Trophoblast cell (in vitro differentiated cells and primary cell): Measurements from ENCODE around the gene SFTA2.

Experiments used
- DNase-seq, 2 donors: peaks; one replicate each; pipeline ENCODE4 v3.0.0-alpha.2; 2016
- H2AFZ ChIP-seq: 2 replicates; pipeline ENCODE4 v1.6.1; 2013; ENCODE audit warnings: low read length, moderate library complexity, mild to moderate bottlenecking; ENCODE audit not compliant: insufficient read depth, poor library complexity
- H2AK5ac ChIP-seq: 2 replicates; pipeline ENCODE4 v1.6.1; 2013; ENCODE audit warnings: mild to moderate bottlenecking, low read length
- H2BK120ac ChIP-seq: 2 replicates; pipeline ENCODE4 v1.6.1; 2013; ENCODE audit warnings: low read length, mild to moderate bottlenecking, moderate library complexity; ENCODE audit not compliant: insufficient read depth, poor library complexity
- H2BK12ac ChIP-seq: 2 replicates; pipeline ENCODE4 v1.6.1; 2013; ENCODE audit warnings: mild to moderate bottlenecking, low read length, moderate library complexity
- H2BK5ac ChIP-seq: 2 replicates; pipeline ENCODE4 v1.6.1; 2013; ENCODE audit warnings: low read length, low read depth, moderate library complexity, mild to moderate bottlenecking; ENCODE audit not compliant: poor library complexity
- H3K14ac ChIP-seq: 2 replicates; pipeline ENCODE4 v1.6.1; 2013; ENCODE audit warnings: mild to moderate bottlenecking, low read length
- H3K18ac ChIP-seq: 2 replicates; pipeline ENCODE4 v1.6.1; 2013; ENCODE audit warnings: mild to moderate bottlenecking, low read length
- H3K23ac ChIP-seq: 2 replicates; pipeline ENCODE4 v1.6.1; 2013; ENCODE audit warnings: low read length
- H3K27ac ChIP-seq: 2 replicates; pipeline ENCODE4 v1.5.1; 2013; ENCODE audit warnings: low read depth, mild to moderate bottlenecking, inconsistent platforms, low read length, moderate library complexity
- H3K27me3 ChIP-seq: 2 replicates; pipeline ENCODE4 v1.6.1; 2013; ENCODE audit warnings: inconsistent platforms, mild to moderate bottlenecking, low read length, moderate library complexity; ENCODE audit not compliant: insufficient read depth
- H3K36me3 ChIP-seq, 2 experiments: 1 replicate in 1 of 2; 2 replicates in 1 of 2; pipeline ENCODE4 v1.6.1; 2013; ENCODE audit warnings: low read length in 2 of 2, mild to moderate bottlenecking in 2 of 2, moderate library complexity in 1 of 2; ENCODE audit not compliant: insufficient read depth in 2 of 2, control insufficient read depth in 1 of 2
- H3K4ac ChIP-seq: 2 replicates; pipeline ENCODE4 v1.6.1; 2013; ENCODE audit warnings: low read depth, mild to moderate bottlenecking, low read length, moderate library complexity
- H3K4me1 ChIP-seq, 2 experiments: 1 replicate in 1 of 2; 2 replicates in 1 of 2; pipeline ENCODE4 v1.6.1; 2013; ENCODE audit warnings: low read length in 2 of 2, mild to moderate bottlenecking in 2 of 2, moderate library complexity in 1 of 2; ENCODE audit not compliant: insufficient read depth in 2 of 2, control insufficient read depth in 1 of 2
- H3K4me2 ChIP-seq: 2 replicates; pipeline ENCODE4 v1.6.1; 2013; ENCODE audit warnings: inconsistent platforms, mild to moderate bottlenecking, low read length, moderate library complexity
- H3K4me3 ChIP-seq: 2 replicates; pipeline ENCODE4 v1.5.1; 2013; ENCODE audit warnings: mild to moderate bottlenecking, low read depth, low read length, inconsistent platforms
- H3K79me1 ChIP-seq: one replicate; pipeline ENCODE4 v1.6.1; 2013; ENCODE audit warnings: low read length
- H3K79me2 ChIP-seq: 2 replicates; pipeline ENCODE4 v1.6.1; 2013; ENCODE audit warnings: low read length, mild to moderate bottlenecking; ENCODE audit not compliant: control insufficient read depth, insufficient read depth, poor library complexity
- H3K9ac ChIP-seq: 2 replicates; pipeline ENCODE4 v1.6.1; 2013; ENCODE audit warnings: mild to moderate bottlenecking, low read length
- H3K9me3 ChIP-seq: 2 replicates; pipeline ENCODE4 v1.6.1; 2013; ENCODE audit warnings: low read depth, mild to moderate bottlenecking, control low read depth, inconsistent platforms, low read length; ENCODE audit not compliant: insufficient read depth
- H4K12ac ChIP-seq: 2 replicates; pipeline ENCODE4 v1.6.1; 2013; ENCODE audit warnings: low read depth, mild to moderate bottlenecking, low read length, moderate library complexity
- H4K8ac ChIP-seq: 2 replicates; pipeline ENCODE4 v1.6.1; 2013; ENCODE audit warnings: low read depth, mild to moderate bottlenecking, low read length, moderate library complexity
- H4K91ac ChIP-seq: one replicate; pipeline ENCODE4 v1.6.1; 2013; ENCODE audit warnings: low read depth, mild to moderate bottlenecking, low read length, moderate library complexity
- WGBS: extraction: QIAGEN DNeasy Blood & Tissue Kit; methylation state at CpG from one replicate; pipeline ENCODE4 v1.1.7; 2013; ENCODE audit warnings: missing lambda C conversion rate; ENCODE audit not compliant: insufficient read length, insufficient coverage; ENCODE audit errors: extremely low coverage; 5-methylcytosine and 5-hydroxymethylcytosine counted together

Gene SFTA2

DNA sequence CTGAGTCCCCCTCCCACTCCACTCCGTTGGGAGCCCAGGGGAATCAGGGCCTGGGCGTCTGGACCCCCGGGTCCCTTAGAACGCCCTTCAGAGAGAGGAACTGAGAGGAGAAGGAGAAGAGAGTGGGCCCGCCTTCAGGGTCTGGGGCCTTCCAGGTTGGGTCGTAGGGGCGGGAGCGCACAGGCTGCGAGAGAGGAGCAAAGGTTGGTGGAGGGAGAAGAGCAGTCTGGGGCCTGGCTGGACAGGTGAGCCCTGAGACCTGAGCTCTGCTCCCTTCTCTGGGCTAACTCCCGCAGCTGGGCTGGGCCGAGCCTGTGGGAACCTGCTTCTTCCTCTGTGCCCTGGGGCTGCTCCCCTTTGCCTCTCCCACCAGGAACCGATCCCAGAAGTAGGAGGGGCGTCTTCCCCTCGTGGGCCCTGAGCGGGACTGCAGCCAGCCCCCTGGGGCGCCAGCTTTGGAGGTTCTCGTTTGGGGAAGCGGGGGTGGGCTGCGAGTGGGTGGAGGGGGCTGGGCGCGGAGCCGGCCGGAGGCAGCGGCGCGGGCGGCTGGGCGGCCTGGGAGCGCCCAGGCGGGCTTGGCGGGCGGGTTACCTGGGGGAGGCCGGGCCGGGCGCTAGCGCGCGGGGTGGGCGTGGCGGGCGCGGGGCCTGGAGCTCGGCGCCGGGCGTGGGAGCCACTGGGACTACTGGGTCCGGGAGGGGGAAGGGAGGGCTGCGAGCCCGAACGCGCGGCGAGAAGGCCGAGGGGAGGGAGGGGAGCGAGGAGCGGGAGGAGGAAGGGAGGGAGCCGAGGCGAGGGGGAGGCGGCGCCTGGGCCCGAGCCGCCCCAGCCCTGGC is 48.1 kb downstream of the SFTA2 start, which contains the start of gene DDR1:
Gene DDR1 (plus strand): TSS at position 835 of the 836 bp plus-strand sequence. CDS start 4,211 bp downstream, outside the sequence.
- Histone ChIP-seq H3K4me1 (peaks cover 36 to 44% of the 10 kb centered on the region in 2 experiments), H3K79me2 (peaks cover 30% of the 10 kb centered on the region), H2BK120ac (peak within 1 kb of the TSS; percentile 58), H3K18ac (peak within 1 kb of the TSS; percentile 68), H4K8ac (peak within 1 kb of the TSS; percentile 85), H3K9ac (peak within 1 kb of the TSS; percentile 75), H4K91ac (peak within 1 kb of the TSS; percentile 85), H4K12ac (peak within 1 kb of the TSS; percentile 84), H3K4me3 (peak within 1 kb of the TSS; percentile 74), H2AK5ac (peak within 1 kb of the TSS; percentile 86), H3K14ac (peak within 1 kb of the TSS; percentile 90), H2BK12ac (peak within 1 kb of the TSS; percentile 56), H3K27me3 (no peaks in the 10 kb centered on the region), H3K4me2 (peak within 1 kb of the TSS; percentile 59), H3K23ac (no peak within 1 kb of the TSS), H3K79me1 (peaks cover 50% of the 10 kb centered on the region), H2AFZ (peak within 1 kb of the TSS; percentile 47), H3K4ac (peak within 1 kb of the TSS; percentile 87), H2BK5ac (peak within 1 kb of the TSS; percentile 67), H3K27ac (peak within 1 kb of the TSS; percentile 84), H3K36me3 (peaks cover 5% of the 10 kb centered on the region in 2 experiments), H3K9me3 (no peaks in the 10 kb centered on the region)
- no CpG with 5 or more reads among the region's 62 CpGs for WGBS
- DNase-seq: peak; percentile 62 to 69

GRCh38 chr6:30882759-30883684 is 48.9 kb downstream of the SFTA2 start:
- peak overlapping the region; percentile 27 for H2AFZ ChIP-seq
- peak overlapping the region; percentile 56 for H2BK12ac ChIP-seq

GRCh38 chr6:30882204-30882758 is 49.7 kb downstream of the SFTA2 start:
- H3K79me1 ChIP-seq: peaks cover 53% of the 10 kb centered on the region
- peak overlapping the region; percentile 27 for H3K18ac ChIP-seq
- peak overlapping the region; percentile 7 for H2BK5ac ChIP-seq
- no peak for DNase-seq
- peaks cover 28% of the 10 kb centered on the region for H3K79me2 ChIP-seq
- no peaks in the 10 kb centered on the region for H3K27me3 ChIP-seq
- H2BK120ac ChIP-seq: peak overlapping the region; percentile 13
- H3K14ac ChIP-seq: peak overlapping the region; percentile 28
- H2BK12ac ChIP-seq: peak overlapping the region; percentile 34
- H3K36me3 ChIP-seq: no peaks in the 10 kb centered on the region
- H3K4me3 ChIP-seq: no peak overlapping the region
- no CpG with 5 or more reads among the region's 8 CpGs for WGBS
- peak overlapping the region; percentile 13 for H4K8ac ChIP-seq
- peak overlapping the region; percentile 82 for H4K91ac ChIP-seq
- peak overlapping the region; percentile 51 for H3K4me2 ChIP-seq
- H3K9ac ChIP-seq: no peak overlapping the region
- H2AFZ ChIP-seq: peak overlapping the region; percentile 57
- peak overlapping the region; percentile 16 for H2AK5ac ChIP-seq
- H3K4me1 ChIP-seq: peaks cover 36 to 44% of the 10 kb centered on the region in 2 experiments
- H4K12ac ChIP-seq: peak overlapping the region; percentile 1
- no peaks in the 10 kb centered on the region for H3K9me3 ChIP-seq
- peak overlapping the region; percentile 37 for H3K27ac ChIP-seq
- peak overlapping the region; percentile 11 for H3K4ac ChIP-seq
- H3K23ac ChIP-seq: no peak overlapping the region

More at GRCh38 chr6:30882759-30883684, 48.9 kb downstream of the SFTA2 start:
- peak overlapping the region; percentile 85 for H4K8ac ChIP-seq
- H3K4me3 ChIP-seq: no peak overlapping the region
- H3K4me1 ChIP-seq: peaks cover 36 to 44% of the 10 kb centered on the region in 2 experiments
- peaks cover 28% of the 10 kb centered on the region for H3K79me2 ChIP-seq
- WGBS: no CpG with 5 or more reads among the region's 15 CpGs
- H3K4me2 ChIP-seq: peak overlapping the region; percentile 59
- peak overlapping the region; percentile 56 for H3K18ac ChIP-seq
- H2AK5ac ChIP-seq: peak overlapping the region; percentile 86
- peak overlapping the region; percentile 67 for H2BK5ac ChIP-seq
- peak overlapping the region; percentile 84 for H3K27ac ChIP-seq
- H3K4ac ChIP-seq: peak overlapping the region; percentile 87
- H3K79me1 ChIP-seq: peaks cover 50% of the 10 kb centered on the region
- H3K14ac ChIP-seq: peak overlapping the region; percentile 90
- H3K27me3 ChIP-seq: no peaks in the 10 kb centered on the region
- H2BK120ac ChIP-seq: peak overlapping the region; percentile 13
- H4K12ac ChIP-seq: peak overlapping the region; percentile 84
- peak; percentile 67 to 70 for DNase-seq
- H3K9me3 ChIP-seq: no peaks in the 10 kb centered on the region
- H3K9ac ChIP-seq: peak overlapping the region; percentile 75
- no peak overlapping the region for H3K23ac ChIP-seq
- no peaks in the 10 kb centered on the region for H3K36me3 ChIP-seq
- H4K91ac ChIP-seq: peak overlapping the region; percentile 85
